Mesenchymal stem cell (in vitro differentiated cells and primary cell): ENCODE measurements around the gene ZNF222.

Experiments used
- DNase-seq: peaks from one replicate; pipeline ENCODE4 v3.0.0-alpha.2; 2013
- H2AFZ ChIP-seq: one replicate; pipeline ENCODE4 v1.6.1; 2013; ENCODE audit warnings: low read depth, mild to moderate bottlenecking, control low read depth, inconsistent platforms, low read length, moderate library complexity
- H2AK5ac ChIP-seq: 2 replicates; pipeline ENCODE4 v1.6.1; 2013; ENCODE audit warnings: low read length, moderate library complexity, mild to moderate bottlenecking, inconsistent platforms; ENCODE audit not compliant: severe bottlenecking
- H2BK120ac ChIP-seq: one replicate; pipeline ENCODE4 v1.6.1; 2013; ENCODE audit warnings: low read depth, mild to moderate bottlenecking, inconsistent platforms, low read length, moderate library complexity
- H2BK12ac ChIP-seq, 2 experiments: one replicate each; pipeline ENCODE4 v1.6.1; 2013; ENCODE audit warnings: inconsistent platforms in 2 of 2, low read length in 2 of 2, mild to moderate bottlenecking in 2 of 2, moderate library complexity in 2 of 2, control low read depth in 1 of 2
- H2BK15ac ChIP-seq: one replicate; pipeline ENCODE4 v1.6.1; 2013; ENCODE audit warnings: mild to moderate bottlenecking, low read depth, inconsistent platforms; ENCODE audit not compliant: poor library complexity, severe bottlenecking
- H2BK5ac ChIP-seq: 2 replicates; pipeline ENCODE4 v1.6.1; 2013; ENCODE audit warnings: low read depth, mild to moderate bottlenecking, low read length, control low read depth, inconsistent platforms; ENCODE audit not compliant: poor library complexity, severe bottlenecking
- H3K14ac ChIP-seq, 2 experiments: one replicate each; pipeline ENCODE4 v1.6.1; 2013; ENCODE audit warnings: inconsistent platforms in 2 of 2, low read length in 2 of 2, control low read depth in 1 of 2, mild to moderate bottlenecking in 1 of 2, moderate library complexity in 1 of 2
- H3K18ac ChIP-seq, 2 experiments: one replicate each; pipeline ENCODE4 v1.6.1; 2013; ENCODE audit warnings: inconsistent platforms in 2 of 2, low read length in 2 of 2, control low read depth in 1 of 2, low read depth in 1 of 2, mild to moderate bottlenecking in 1 of 2
- H3K23ac ChIP-seq, 2 experiments: one replicate each; pipeline ENCODE4 v1.6.1; 2013; ENCODE audit warnings: inconsistent platforms in 2 of 2, low read length in 2 of 2, mild to moderate bottlenecking in 2 of 2, moderate library complexity in 2 of 2, control low read depth in 1 of 2
- H3K27ac ChIP-seq: 2 replicates; pipeline ENCODE4 v1.5.1; 2013; ENCODE audit warnings: mild to moderate bottlenecking, moderate library complexity, low read length, control low read depth, inconsistent platforms; ENCODE audit not compliant: poor library complexity, severe bottlenecking
- H3K27me3 ChIP-seq, 2 experiments: 2 replicates each; pipeline versions ENCODE4 v1.6.1 to v1.7.0; 2013; ENCODE audit warnings: low read length in 2 of 2, mild to moderate bottlenecking in 2 of 2, moderate library complexity in 2 of 2, control low read depth in 1 of 2, inconsistent platforms in 1 of 2; ENCODE audit not compliant: control insufficient read depth in 1 of 2, insufficient read depth in 1 of 2
- H3K36me3 ChIP-seq, 2 experiments: 2 replicates each; pipeline versions ENCODE4 v1.6.1 to v1.7.0; 2013; ENCODE audit warnings: low read length in 2 of 2, control low read depth in 1 of 2, inconsistent platforms in 1 of 2, low read depth in 1 of 2, mild to moderate bottlenecking in 1 of 2; ENCODE audit not compliant: insufficient read depth in 2 of 2, control insufficient read depth in 1 of 2
- H3K4ac ChIP-seq, 2 experiments: one replicate each; pipeline ENCODE4 v1.6.1; 2013; ENCODE audit warnings: inconsistent platforms in 2 of 2, low read length in 2 of 2, mild to moderate bottlenecking in 2 of 2, moderate library complexity in 2 of 2, control low read depth in 1 of 2, low read depth in 1 of 2
- H3K4me1 ChIP-seq: 2 replicates; pipeline ENCODE4 v1.6.1; 2013; ENCODE audit warnings: low read depth, low read length, control low read depth; ENCODE audit not compliant: control insufficient read depth, insufficient read depth
- H3K4me2 ChIP-seq: 2 replicates; pipeline ENCODE4 v1.6.1; 2013; ENCODE audit warnings: low read length, mild to moderate bottlenecking, inconsistent platforms; ENCODE audit not compliant: poor library complexity, severe bottlenecking
- H3K4me3 ChIP-seq, 2 experiments: 2 replicates each; pipeline versions ENCODE4 v1.5.1 to v1.7.0; 2013; ENCODE audit warnings: low read length in 2 of 2, mild to moderate bottlenecking in 2 of 2, control low read depth in 1 of 2, low read depth in 1 of 2; ENCODE audit not compliant: insufficient read depth in 1 of 2
- H3K79me1 ChIP-seq: replicated peaks from 2 replicates; pipeline ENCODE4 v1.6.1; 2013; ENCODE audit warnings: mild to moderate bottlenecking, control low read depth, low read length, inconsistent platforms; ENCODE audit not compliant: poor library complexity, severe bottlenecking
- H3K9ac ChIP-seq: 2 replicates; pipeline ENCODE4 v1.7.0; 2013; ENCODE audit warnings: mild to moderate bottlenecking, low read length, moderate library complexity
- H3K9me3 ChIP-seq: 2 replicates; pipeline ENCODE4 v1.7.0; 2013; ENCODE audit warnings: mild to moderate bottlenecking, low read length; ENCODE audit not compliant: control insufficient read depth
- H4K8ac ChIP-seq: one replicate; pipeline ENCODE4 v1.6.1; 2013; ENCODE audit warnings: inconsistent platforms, mild to moderate bottlenecking, low read length, moderate library complexity
- H4K91ac ChIP-seq: one replicate; pipeline ENCODE4 v1.6.1; 2013; ENCODE audit warnings: mild to moderate bottlenecking, low read length, inconsistent platforms
- WGBS: methylation state at CpG from one replicate; pipeline ENCODE4 v1.1.7; 2013; ENCODE audit warnings: mixed read lengths; 5-methylcytosine and 5-hydroxymethylcytosine counted together

Gene ZNF222

GRCh38 chr19:44019498-44019897, 5.7 kb upstream of the ZNF222 start:
- DNase-seq: no peak
- Histone ChIP-seq H3K27me3 (no peaks in the 10 kb centered on the region), H3K18ac (no peak overlapping the region), H3K9ac (no peak overlapping the region), H2BK12ac (no peak overlapping the region), H3K4me1 (no peaks in the 10 kb centered on the region), H2AFZ (no peak overlapping the region), H3K36me3 (no peaks in the 10 kb centered on the region), H3K4ac (no peak overlapping the region), H2BK15ac (no peak overlapping the region), H4K8ac (no peak overlapping the region), H2AK5ac (no peak overlapping the region), H4K91ac (no peak overlapping the region), H3K9me3 (peaks cover 4% of the 10 kb centered on the region), H3K4me2 (no peak overlapping the region), H3K23ac (no peak overlapping the region), H3K79me1 (no peaks in the 10 kb centered on the region), H3K4me3 (no peak overlapping the region), H2BK120ac (no peak overlapping the region), H3K14ac (no peak overlapping the region), H3K27ac (no peak overlapping the region), H2BK5ac (no peak overlapping the region)
- 8% methylated on average over 1 of the region's 2 CpGs for WGBS

GRCh38 chr19:44021221-44021620, 4.0 kb upstream of the ZNF222 start:
- Histone ChIP-seq H2BK120ac (no peak overlapping the region), H3K23ac (no peak overlapping the region), H3K36me3 (no peaks in the 10 kb centered on the region), H2AFZ (no peak overlapping the region), H3K18ac (no peak overlapping the region), H3K9ac (no peak overlapping the region), H3K4ac (no peak overlapping the region), H2BK12ac (no peak overlapping the region), H4K91ac (no peak overlapping the region), H2BK15ac (no peak overlapping the region), H2AK5ac (no peak overlapping the region), H3K4me3 (no peak overlapping the region), H3K4me1 (peaks cover 1% of the 10 kb centered on the region), H3K79me1 (peaks cover 10% of the 10 kb centered on the region), H3K27ac (no peak overlapping the region), H2BK5ac (no peak overlapping the region), H3K14ac (no peak overlapping the region), H4K8ac (no peak overlapping the region), H3K4me2 (no peak overlapping the region), H3K9me3 (no peaks in the 10 kb centered on the region), H3K27me3 (no peaks in the 10 kb centered on the region)
- no peak for DNase-seq

- Histone ChIP-seq H3K36me3 (peaks cover 14 to 32% of the 10 kb centered on the region in 2 experiments), H2BK12ac (no peak overlapping the region), H2BK15ac (no peak overlapping the region), H3K4me3 (peak overlapping the region in 1 of 2 experiments; percentile 97), H3K9me3 (peaks cover 22% of the 10 kb centered on the region), H3K9ac (peak overlapping the region; percentile 98), H3K4me1 (peaks cover 1% of the 10 kb centered on the region), H3K23ac (no peak overlapping the region), H2AK5ac (peak overlapping the region; percentile 70), H3K18ac (peak overlapping the region; percentile 43 to 54), H3K14ac (no peak overlapping the region), H3K27ac (no peak overlapping the region), H3K4me2 (peak overlapping the region; percentile 60), H4K8ac (peak overlapping the region; percentile 98), H4K91ac (peak overlapping the region; percentile 39), H3K27me3 (no peaks in the 10 kb centered on the region), H3K79me1 (peaks cover 19% of the 10 kb centered on the region), H2AFZ (peak overlapping the region; percentile 85), H2BK120ac (no peak overlapping the region), H3K4ac (peak overlapping the region in 1 of 2 experiments; percentile 47), H2BK5ac (no peak overlapping the region)
- 34% methylated on average over 4 of the region's 4 CpGs for WGBS
- DNase-seq: no peak
Measured at GRCh38 chr19:44024900-44025216, 321 bp upstream of the ZNF222 start.

- no peak overlapping the region for H2AK5ac ChIP-seq
- no peak overlapping the region for H3K27ac ChIP-seq
- H4K8ac ChIP-seq: no peak overlapping the region
- H3K18ac ChIP-seq: no peak overlapping the region
- peaks cover 22% of the 10 kb centered on the region for H3K79me1 ChIP-seq
- DNase-seq: no peak
- H3K23ac ChIP-seq: no peak overlapping the region
- H3K9ac ChIP-seq: no peak overlapping the region
- H3K4me2 ChIP-seq: no peak overlapping the region
- no peak overlapping the region for H2BK5ac ChIP-seq
- H2BK120ac ChIP-seq: no peak overlapping the region
- no peak overlapping the region for H3K4ac ChIP-seq
- H4K91ac ChIP-seq: no peak overlapping the region
- H3K4me1 ChIP-seq: peaks cover 1% of the 10 kb centered on the region
- WGBS: over 99% methylated on average over 6 of the region's 6 CpGs
- H2BK15ac ChIP-seq: no peak overlapping the region
- no peak overlapping the region for H3K14ac ChIP-seq
- no peak overlapping the region for H3K4me3 ChIP-seq
- no peak overlapping the region for H2BK12ac ChIP-seq
- H2AFZ ChIP-seq: no peak overlapping the region
- H3K27me3 ChIP-seq: no peaks in the 10 kb centered on the region
- H3K9me3 ChIP-seq: peaks cover 40% of the 10 kb centered on the region
- peaks cover 22 to 50% of the 10 kb centered on the region in 2 experiments for H3K36me3 ChIP-seq
Measured at GRCh38 chr19:44026622-44027021, 1.4 kb downstream of the ZNF222 start.
